ENCODE measurements around the gene BCL11A.

The BCL11A gene

DNA sequence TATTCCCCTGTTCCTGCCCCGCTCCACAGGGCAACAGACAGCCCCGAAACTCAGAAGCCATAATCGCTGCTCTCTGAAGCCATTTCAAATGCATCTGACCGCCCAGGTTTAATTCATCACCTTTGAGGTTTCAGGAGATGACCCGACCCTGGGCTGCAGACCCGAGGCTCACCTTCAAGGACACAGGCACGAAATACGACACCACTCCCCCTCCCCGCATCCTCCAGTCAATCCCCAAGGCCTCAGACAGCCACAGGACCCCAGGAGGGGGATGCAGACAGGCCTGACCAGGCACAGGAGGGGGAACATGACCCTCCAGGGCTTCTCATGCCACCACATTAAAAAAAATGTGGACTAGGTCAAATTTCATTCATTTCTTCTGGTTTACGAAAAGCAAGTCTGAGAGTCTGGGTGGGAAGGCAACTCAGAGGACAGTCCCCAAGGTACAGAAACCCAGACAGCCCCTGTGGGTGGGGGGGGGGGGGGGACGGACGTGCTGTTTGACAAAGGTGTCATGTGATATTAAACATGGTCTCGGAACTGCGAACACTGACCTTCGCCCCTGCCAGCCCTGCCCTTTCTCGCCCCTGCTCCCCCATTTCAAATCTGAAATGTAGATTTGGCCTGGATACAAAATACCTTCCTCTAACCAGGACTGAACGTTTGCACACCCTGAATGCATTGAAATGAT is 142.9 kb downstream of the BCL11A start:
- DNase-seq (ENCODE audit: low read depth, low spot score), result no peak
- Histone ChIP-seq H3K9ac (ENCODE audit: insufficient read length) (no peak overlapping the region), H3K9me3 (ENCODE audit: low read depth, low read length) (no peaks in the 10 kb centered on the region), H3K27ac (no peak overlapping the region), H3K36me3 (ENCODE audit: insufficient read depth, low read length) (no peaks in the 10 kb centered on the region), H3K4me3 (no peak overlapping the region)
- TF ChIP-seq EZH2 (IDR thresholded peaks at IDR 0.05) (no peak), FOXP2 (optimal IDR thresholded peaks at IDR 0.05; ENCODE audit: control extremely low read depth, extremely low read length, insufficient read depth) (no peak), POLR2AphosphoS5 (IDR thresholded peaks at IDR 0.05; ENCODE audit: borderline replicate concordance, low read depth, low read length) (no peak)

DNA sequence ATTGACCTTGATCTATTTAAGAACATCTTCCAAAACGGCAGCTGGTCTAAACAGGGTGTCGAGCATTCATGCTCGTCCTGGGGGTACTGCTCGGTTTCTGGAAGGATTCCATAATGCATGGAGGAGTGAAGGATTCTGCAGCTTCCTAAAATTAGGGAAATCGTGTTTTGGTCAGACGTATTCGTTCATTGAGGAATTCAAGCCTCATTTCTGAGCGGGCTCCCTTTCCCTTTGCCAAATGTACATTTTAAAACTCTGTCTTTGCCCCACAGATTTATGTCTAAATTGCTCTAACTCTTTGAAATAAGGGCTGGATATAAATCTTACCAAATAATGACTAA is 144.0 kb downstream of the BCL11A start:
- no peaks in the 10 kb centered on the region for H3K36me3 ChIP-seq (ENCODE audit: insufficient read depth, low read length)
- no peak overlapping the region for H3K27ac ChIP-seq
- H3K4me3 ChIP-seq, result no peak overlapping the region
- no peak for DNase-seq (ENCODE audit: low read depth, low spot score)
- H3K9me3 ChIP-seq (ENCODE audit: low read depth, low read length), result no peaks in the 10 kb centered on the region
- no peak overlapping the region for H3K9ac ChIP-seq (ENCODE audit: insufficient read length)
- no peak for TF ChIP-seq FOXP2 (optimal IDR thresholded peaks at IDR 0.05; ENCODE audit: control extremely low read depth, extremely low read length, insufficient read depth)
- no peak for TF ChIP-seq POLR2AphosphoS5 (IDR thresholded peaks at IDR 0.05; ENCODE audit: borderline replicate concordance, low read depth, low read length)
- no peak for TF ChIP-seq EZH2 (IDR thresholded peaks at IDR 0.05)

DNA sequence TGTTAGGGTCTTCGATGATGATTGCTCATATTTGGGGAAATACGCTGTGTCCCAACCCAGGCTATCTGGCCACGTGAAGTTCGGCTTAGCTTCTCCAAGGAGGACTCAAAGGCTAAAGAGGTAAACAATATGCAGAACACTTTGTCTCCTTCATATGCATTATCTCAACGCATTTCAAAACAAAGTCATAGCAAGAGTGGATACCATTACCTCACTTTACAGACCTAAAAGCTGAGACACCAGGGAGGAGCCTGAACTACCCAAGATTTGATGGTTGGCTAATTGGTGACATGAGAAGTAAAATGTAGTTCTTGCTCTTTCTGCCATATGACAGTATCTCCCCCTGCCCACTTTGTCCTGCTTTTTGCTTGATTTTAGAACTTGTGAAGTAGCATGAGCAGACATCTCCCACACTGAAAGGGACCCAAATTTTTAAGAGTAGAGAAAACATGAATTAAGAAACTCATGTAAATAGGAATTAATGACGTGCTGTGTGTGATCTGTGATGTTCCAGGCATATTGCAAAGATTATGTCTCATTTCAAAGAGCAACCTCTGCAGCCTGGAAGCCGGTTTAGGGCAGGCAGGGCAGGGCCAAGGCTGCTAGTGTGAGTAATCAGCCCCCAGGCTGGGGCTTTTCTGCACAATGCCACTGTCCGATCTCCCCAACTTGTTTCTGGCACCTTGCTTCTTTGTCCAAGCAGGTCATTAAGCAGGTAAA is 144.5 kb downstream of the BCL11A start:
- Histone ChIP-seq H3K27ac (no peak overlapping the region), H3K9me3 (ENCODE audit: low read depth, low read length) (no peaks in the 10 kb centered on the region), H3K36me3 (ENCODE audit: insufficient read depth, low read length) (no peaks in the 10 kb centered on the region), H3K4me3 (no peak overlapping the region), H3K9ac (ENCODE audit: insufficient read length) (no peak overlapping the region)
- TF ChIP-seq FOXP2 (optimal IDR thresholded peaks at IDR 0.05; ENCODE audit: control extremely low read depth, extremely low read length, insufficient read depth) (no peak), EZH2 (IDR thresholded peaks at IDR 0.05) (no peak), POLR2AphosphoS5 (IDR thresholded peaks at IDR 0.05; ENCODE audit: borderline replicate concordance, low read depth, low read length) (no peak)
- no peak for DNase-seq (ENCODE audit: low read depth, low spot score)

DNA sequence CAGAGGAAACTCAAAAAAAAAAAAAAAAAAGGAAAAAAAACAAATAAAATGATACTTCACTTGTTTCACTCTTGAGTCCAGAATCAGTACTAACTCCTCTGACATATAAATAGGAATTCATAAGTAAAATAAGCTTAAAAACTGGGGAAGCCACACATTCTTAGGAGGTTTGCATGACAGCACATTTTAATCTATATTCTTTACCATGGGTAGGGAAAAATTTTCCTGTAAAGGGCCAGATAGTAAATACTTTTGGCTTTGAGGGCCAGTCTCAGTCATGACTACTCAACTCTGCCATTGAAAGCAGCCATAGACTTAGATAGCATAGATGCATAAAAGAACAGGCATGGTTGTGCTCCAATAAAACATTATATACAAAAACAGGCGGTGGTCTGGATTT is 145.2 kb downstream of the BCL11A start:
- DNase-seq (ENCODE audit: low read depth, low spot score), result no peak
- no peak overlapping the region for H3K27ac ChIP-seq
- TF ChIP-seq EZH2 (IDR thresholded peaks at IDR 0.05), result no peak
- TF ChIP-seq FOXP2 (optimal IDR thresholded peaks at IDR 0.05; ENCODE audit: control extremely low read depth, extremely low read length, insufficient read depth), result no peak
- TF ChIP-seq POLR2AphosphoS5 (IDR thresholded peaks at IDR 0.05; ENCODE audit: borderline replicate concordance, low read depth, low read length), result no peak

DNA sequence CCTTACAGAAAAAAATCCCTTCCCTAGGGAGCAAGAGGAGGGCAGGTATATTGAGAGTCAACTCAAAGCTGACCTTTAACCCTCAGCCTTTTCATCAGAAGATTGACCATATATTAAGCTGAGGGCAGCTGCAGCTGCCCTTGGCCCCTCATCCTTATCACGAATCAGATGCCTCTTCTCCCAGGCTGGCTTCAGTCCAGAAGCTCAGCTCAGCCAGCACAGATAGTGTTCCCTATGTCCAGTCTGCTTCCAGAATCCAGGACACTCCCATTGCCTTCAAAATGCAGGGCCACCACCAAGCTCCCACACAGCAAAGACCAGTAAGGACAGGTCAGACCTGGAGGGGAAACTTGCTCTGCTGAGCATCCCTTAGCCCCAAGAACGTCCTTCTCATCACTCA is 146.1 kb downstream of the BCL11A start:
- no peak for DNase-seq (ENCODE audit: low read depth, low spot score)
- TF ChIP-seq FOXP2 (optimal IDR thresholded peaks at IDR 0.05; ENCODE audit: control extremely low read depth, extremely low read length, insufficient read depth), result no peak
- H3K9me3 ChIP-seq (ENCODE audit: low read depth, low read length), result no peaks in the 10 kb centered on the region
- H3K36me3 ChIP-seq (ENCODE audit: insufficient read depth, low read length), result no peaks in the 10 kb centered on the region
- H3K9ac ChIP-seq (ENCODE audit: insufficient read length), result no peak overlapping the region
- H3K4me3 ChIP-seq, result no peak overlapping the region
- H3K27ac ChIP-seq, result no peak overlapping the region

More for the DNA sequence above, 145.2 kb downstream of the BCL11A start:
- H3K9ac ChIP-seq (ENCODE audit: insufficient read length), result no peak overlapping the region
- H3K4me3 ChIP-seq, result no peak overlapping the region
- H3K36me3 ChIP-seq (ENCODE audit: insufficient read depth, low read length), result no peaks in the 10 kb centered on the region
- no peaks in the 10 kb centered on the region for H3K9me3 ChIP-seq (ENCODE audit: low read depth, low read length)

DNA sequence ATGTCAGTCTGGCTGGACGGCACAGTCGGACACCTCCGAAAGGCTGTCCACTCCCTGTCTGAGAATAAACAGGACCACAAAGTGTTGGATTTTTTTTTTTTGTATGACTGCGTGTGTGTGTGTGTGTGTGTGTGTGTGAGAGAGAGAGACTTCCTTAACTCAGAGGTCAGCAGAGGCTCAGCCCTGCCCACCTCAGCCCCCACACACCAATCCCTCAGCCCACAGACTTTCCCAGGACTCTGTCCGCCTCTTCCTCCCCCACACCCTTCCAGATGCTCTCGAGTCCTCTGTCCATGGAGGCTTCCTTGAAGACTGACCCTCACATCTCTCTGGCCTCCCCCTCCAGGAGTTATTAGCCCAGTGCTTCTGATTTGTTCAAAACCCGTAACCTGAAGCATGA is 147.3 kb downstream of the BCL11A start:
- DNase-seq (ENCODE audit: low read depth, low spot score), result no peak
- H3K9me3 ChIP-seq (ENCODE audit: low read depth, low read length), result no peaks in the 10 kb centered on the region
- no peaks in the 10 kb centered on the region for H3K36me3 ChIP-seq (ENCODE audit: insufficient read depth, low read length)
- no peak overlapping the region for H3K27ac ChIP-seq
- no peak for TF ChIP-seq EZH2 (IDR thresholded peaks at IDR 0.05)
- TF ChIP-seq FOXP2 (optimal IDR thresholded peaks at IDR 0.05; ENCODE audit: control extremely low read depth, extremely low read length, insufficient read depth), result no peak
- no peak for TF ChIP-seq POLR2AphosphoS5 (IDR thresholded peaks at IDR 0.05; ENCODE audit: borderline replicate concordance, low read depth, low read length)
- H3K4me3 ChIP-seq, result no peak overlapping the region
- no peak overlapping the region for H3K9ac ChIP-seq (ENCODE audit: insufficient read length)

DNA sequence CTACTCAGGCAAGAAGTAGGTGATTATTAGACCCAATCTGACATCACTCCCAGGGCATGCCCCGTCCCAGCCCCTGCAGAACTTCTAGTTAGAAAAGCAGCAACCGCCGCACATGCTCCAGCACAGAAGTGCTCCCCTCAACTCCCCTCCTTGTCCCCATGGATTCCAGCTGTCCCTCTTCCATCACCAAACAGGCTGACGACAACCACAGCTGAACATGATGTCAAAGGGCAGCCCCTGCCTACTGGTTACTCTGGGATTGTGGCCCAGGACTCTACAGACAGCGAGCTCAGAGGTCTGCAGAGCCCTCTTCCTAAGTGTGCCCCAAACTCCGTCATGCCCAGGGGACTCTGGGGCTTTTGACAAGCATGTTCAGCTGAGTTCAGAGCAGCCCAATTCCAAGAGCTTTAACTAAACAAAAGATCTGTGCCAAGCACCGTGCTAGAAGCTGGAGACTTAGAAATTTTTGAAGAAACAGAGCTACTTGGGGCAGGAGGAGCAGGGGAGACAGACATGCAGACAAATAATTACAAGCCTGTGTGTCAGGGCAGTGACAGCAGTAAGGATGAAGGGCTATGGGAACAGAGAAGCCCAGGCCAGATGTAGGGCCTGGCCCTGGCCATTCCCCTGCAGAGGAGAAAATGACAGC is 148.1 kb downstream of the BCL11A start:
- no peak overlapping the region for H3K9ac ChIP-seq (ENCODE audit: insufficient read length)
- DNase-seq (ENCODE audit: low read depth, low spot score), result no peak
- TF ChIP-seq EZH2 (IDR thresholded peaks at IDR 0.05) (no peak), POLR2AphosphoS5 (IDR thresholded peaks at IDR 0.05; ENCODE audit: borderline replicate concordance, low read depth, low read length) (no peak), FOXP2 (optimal IDR thresholded peaks at IDR 0.05; ENCODE audit: control extremely low read depth, extremely low read length, insufficient read depth) (no peak)

More for the DNA sequence above, 148.1 kb downstream of the BCL11A start:
- Histone ChIP-seq H3K4me3 (no peak overlapping the region), H3K9me3 (ENCODE audit: low read depth, low read length) (no peaks in the 10 kb centered on the region), H3K36me3 (ENCODE audit: insufficient read depth, low read length) (no peaks in the 10 kb centered on the region), H3K27ac (no peak overlapping the region)

All from SK-N-MC (cell line).